ENCODE measurements around the gene SEPHS1. TPM values are rescaled to one million over a fixed set of nuclear protein-coding genes. Genes with fewer than 3 reads are reported as not detected.

Gene SEPHS1
- total and polyA plus RNA-seq, 9 donors: 27.2 to 76.7 (median 50.6) TPM

- Histone ChIP-seq H3K4me1 (ENCODE audit: insufficient read depth) (no peaks in the 10 kb centered on the region), H3K36me3 (no peaks in the 10 kb centered on the region), H3K27ac (no peak overlapping the region), H3K9me3 (no peaks in the 10 kb centered on the region), H3K27me3 (no peaks in the 10 kb centered on the region), H3K4me3 (no peak overlapping the region)
- 92 to 96% (median 92%) methylated on average over 7 of the region's 7 CpGs for WGBS, 3 donors
- DNase-seq: no peak
- TF ChIP-seq EP300 (IDR thresholded peaks at IDR 0.05): no peak
- no peak for TF ChIP-seq CTCF (IDR thresholded peaks at IDR 0.05)
- no peak for TF ChIP-seq POLR2A (IDR thresholded peaks at IDR 0.05)
- intact Hi-C loops (cut with DNase I): no loop called here
These were observed 31.3 kb downstream of the SEPHS1 start for GRCh38 chr10:13316635-13317311.

- H3K4me1 ChIP-seq (ENCODE audit: insufficient read depth): no peaks in the 10 kb centered on the region
- no peaks in the 10 kb centered on the region for H3K27me3 ChIP-seq
- TF ChIP-seq POLR2A (IDR thresholded peaks at IDR 0.05) (no peak), EP300 (IDR thresholded peaks at IDR 0.05) (no peak), CTCF (IDR thresholded peaks at IDR 0.05) (no peak)
- no peak overlapping the region for H3K4me3 ChIP-seq
- H3K9me3 ChIP-seq: no peaks in the 10 kb centered on the region
- H3K36me3 ChIP-seq: no peaks in the 10 kb centered on the region
- DNase-seq: no peak
- intact Hi-C loops (cut with DNase I): no loop called here
- H3K27ac ChIP-seq: no peak overlapping the region
These were observed 32.7 kb downstream of the SEPHS1 start for GRCh38 chr10:13315361-13315760.

GRCh38 chr10:13311177-13311575, 36.9 kb downstream of the SEPHS1 start:
- Histone ChIP-seq H3K4me1 (ENCODE audit: insufficient read depth) (no peaks in the 10 kb centered on the region), H3K36me3 (no peaks in the 10 kb centered on the region), H3K27ac (no peak overlapping the region), H3K9me3 (no peaks in the 10 kb centered on the region), H3K27me3 (no peaks in the 10 kb centered on the region), H3K4me3 (no peak overlapping the region)
- 75 to 80% (median 75%) methylated on average over 5 of the region's 5 CpGs for WGBS, 3 donors
- intact Hi-C loops (cut with DNase I): no loop called here
- DNase-seq: no peak
- TF ChIP-seq EP300 (IDR thresholded peaks at IDR 0.05): no peak
- no peak for TF ChIP-seq POLR2A (IDR thresholded peaks at IDR 0.05)
- TF ChIP-seq CTCF (IDR thresholded peaks at IDR 0.05): no peak

GRCh38 chr10:13310518-13311176, 37.4 kb downstream of the SEPHS1 start:
- no peak overlapping the region for H3K4me3 ChIP-seq
- H3K36me3 ChIP-seq: no peaks in the 10 kb centered on the region
- 90 to 93% (median 90%) methylated on average over 7 of the region's 7 CpGs for WGBS, 3 donors
- intact Hi-C loops (cut with DNase I): no loop called here
- no peak for DNase-seq
- H3K9me3 ChIP-seq: no peaks in the 10 kb centered on the region
- TF ChIP-seq EP300 (IDR thresholded peaks at IDR 0.05): no peak
- no peak for TF ChIP-seq CTCF (IDR thresholded peaks at IDR 0.05)
- TF ChIP-seq POLR2A (IDR thresholded peaks at IDR 0.05): no peak
- no peak overlapping the region for H3K27ac ChIP-seq
- H3K27me3 ChIP-seq: no peaks in the 10 kb centered on the region
- H3K4me1 ChIP-seq (ENCODE audit: insufficient read depth): no peaks in the 10 kb centered on the region
